GM21528 (cell line): Measurements from ENCODE around the gene NELL2.
"Not testable (repeated sequence)": the region's sequence is repeated elsewhere in the genome, so short reads cannot be mapped to it uniquely, and the experiment has no call there.

ENCODE experiments used
- ATAC-seq: cut with Tn5 transposase; IDR thresholded peaks from one replicate; pipeline ENCODE4 v1.9.1; 2021; ENCODE audit warnings: mild to moderate bottlenecking, moderate library complexity; ENCODE audit not compliant: unreplicated experiment, low FRiP score

NELL2 gene

DNA sequence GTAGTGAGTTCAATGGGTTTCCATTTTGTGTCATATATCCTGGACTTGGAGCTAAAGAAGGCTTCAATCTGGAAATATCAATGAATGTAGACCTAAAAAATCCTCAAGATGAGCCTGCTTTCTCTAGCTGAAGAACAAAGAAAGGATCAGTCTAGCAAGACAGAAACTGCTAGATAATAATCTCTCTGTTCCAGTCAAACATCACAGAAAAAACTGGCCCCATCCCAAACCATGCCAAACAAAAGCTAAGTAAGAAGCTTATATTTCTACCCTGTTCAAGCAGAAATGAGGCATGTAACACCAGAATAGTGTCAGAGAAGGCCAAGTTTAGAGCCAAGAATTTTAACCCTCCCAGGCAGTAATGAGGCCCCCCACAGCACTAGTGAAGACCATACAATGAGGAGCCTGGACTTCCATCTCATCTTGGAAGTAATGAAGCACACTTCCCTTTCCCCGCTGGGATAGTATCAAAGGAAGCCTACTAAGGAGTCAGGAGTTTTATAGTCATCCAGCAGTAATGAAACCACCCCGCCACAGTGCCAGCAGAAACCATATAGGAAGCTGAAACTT lies 95.8 kb downstream of the NELL2 start:
- no peak for ATAC-seq

DNA sequence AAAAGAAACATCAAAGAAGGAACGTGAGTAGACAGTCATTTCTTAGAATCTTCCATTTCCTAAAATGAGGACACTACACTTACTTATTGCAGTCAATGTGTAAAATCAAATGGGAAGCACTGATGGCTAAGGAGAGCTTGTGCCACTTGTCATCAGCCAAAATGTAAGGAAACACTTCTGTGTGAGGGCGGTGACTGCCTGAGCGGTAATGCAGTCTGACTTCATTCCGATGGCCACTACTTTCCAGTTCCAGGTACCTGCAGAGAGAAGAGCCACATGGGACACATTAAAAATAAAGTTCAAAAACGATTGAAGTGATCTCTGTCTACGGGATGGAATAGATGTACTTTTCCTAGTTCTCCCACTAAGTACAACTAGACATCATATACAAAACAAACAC lies 96.3 kb downstream of the NELL2 start:
- no peak for ATAC-seq

DNA sequence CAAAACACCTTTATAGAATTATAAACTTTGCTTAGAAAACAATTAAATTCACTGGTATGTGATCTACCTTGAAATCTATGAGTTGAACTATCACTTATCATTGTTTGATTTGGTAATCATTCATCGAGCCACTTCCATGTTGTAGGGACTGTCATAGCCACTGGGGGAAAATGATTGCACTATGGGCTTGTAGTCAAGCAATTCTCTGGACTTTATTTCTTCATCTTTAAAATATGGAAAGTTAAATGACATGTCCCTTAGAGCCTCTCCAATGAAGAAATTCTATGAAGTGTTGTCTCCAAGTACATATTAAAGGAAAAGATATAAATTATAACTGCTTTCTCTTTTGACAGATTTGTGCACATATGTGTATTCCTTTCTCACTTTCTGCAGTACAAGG lies 97.3 kb downstream of the NELL2 start:
- no peak for ATAC-seq

DNA sequence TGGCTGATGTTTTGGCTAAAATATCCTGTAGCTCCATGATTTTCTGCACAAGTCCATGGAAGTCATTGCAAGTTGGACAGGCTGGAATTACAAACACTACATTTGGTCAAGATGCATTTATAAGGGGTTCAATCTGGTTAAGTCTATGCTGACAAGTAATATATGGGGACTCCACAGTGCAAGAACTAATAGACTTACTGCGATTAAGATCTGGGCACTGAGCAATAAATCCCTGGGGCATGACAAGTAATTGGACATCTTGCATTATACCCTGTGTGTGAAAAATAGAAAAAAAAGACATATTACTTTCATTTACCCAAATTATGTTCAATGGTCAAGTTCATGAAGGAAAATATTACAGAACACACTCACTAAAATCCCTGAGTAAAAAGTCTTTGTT lies 99.1 kb downstream of the NELL2 start:
- ATAC-seq = no peak

DNA sequence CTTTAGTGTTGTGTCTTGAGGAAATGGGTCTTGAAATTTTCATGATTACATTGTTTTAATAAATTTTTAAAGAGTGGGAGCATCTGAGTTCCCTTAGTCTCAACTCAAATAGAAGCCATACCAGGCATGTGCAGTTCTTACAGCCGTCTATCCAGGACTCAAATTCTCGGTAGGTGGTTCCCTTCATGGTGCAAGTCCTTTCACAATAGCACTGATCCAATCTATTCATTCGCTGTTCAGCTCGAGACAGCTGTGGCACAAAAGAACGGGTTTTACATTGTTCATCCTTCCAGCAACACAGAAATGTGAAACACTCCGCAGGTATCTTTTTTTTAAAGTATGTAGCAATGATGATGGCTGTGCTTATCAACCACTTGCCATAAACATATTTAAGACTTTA lies 100.2 kb downstream of the NELL2 start:
- ATAC-seq = no peak

DNA sequence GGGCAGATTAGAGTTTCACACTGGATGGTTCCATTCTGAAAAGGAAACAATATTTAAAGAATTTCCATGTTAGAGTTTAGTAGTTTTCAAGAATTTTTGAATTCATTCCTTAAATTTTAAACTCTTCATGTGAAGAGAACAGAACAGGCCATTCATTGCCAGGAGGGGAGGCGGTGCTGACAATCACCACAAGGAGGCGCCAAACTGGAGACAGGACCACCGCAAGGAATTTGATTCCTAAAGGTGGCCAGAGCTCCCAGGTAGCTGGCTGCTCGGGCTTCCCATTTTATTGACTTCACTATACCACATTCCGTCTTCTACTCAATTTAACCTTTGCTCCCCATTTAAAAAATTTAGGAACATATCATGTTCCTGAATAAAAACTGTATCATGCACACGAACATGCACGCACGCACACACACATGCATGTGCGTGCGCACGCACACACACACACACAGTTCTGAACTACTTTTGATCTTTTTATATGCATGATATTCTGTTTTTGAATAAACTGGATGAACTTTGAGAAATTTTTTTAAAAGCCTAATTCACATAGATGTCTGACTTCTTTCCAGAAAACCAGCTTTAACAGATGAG lies 101.2 kb downstream of the NELL2 start:
- no peak for ATAC-seq

DNA sequence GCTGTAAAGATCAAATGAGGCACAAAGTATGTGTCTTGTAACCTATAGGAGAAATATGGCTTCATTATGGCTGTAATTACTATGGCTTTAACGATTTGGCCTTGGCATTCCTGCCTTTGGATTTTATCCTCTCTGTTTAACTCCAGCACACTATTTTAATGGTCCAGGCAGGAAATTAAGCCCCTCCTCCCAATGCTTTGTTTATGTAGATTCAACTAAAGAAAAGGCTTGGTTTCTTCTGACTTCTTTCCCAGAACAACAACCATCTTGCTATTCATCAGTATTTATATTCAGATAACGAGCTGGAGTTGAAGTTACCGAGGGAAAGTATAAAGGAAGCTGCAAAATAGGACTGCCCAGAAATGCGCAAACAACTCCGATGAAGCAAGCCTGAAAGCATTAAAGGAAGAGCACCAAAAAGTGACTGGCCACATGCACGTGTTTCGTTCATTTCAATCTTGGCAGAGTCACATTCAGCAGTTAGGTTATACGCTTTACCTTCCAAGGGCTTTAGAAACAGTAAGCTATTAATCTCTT lies 104.6 kb downstream of the NELL2 start:
- ATAC-seq = no peak

DNA sequence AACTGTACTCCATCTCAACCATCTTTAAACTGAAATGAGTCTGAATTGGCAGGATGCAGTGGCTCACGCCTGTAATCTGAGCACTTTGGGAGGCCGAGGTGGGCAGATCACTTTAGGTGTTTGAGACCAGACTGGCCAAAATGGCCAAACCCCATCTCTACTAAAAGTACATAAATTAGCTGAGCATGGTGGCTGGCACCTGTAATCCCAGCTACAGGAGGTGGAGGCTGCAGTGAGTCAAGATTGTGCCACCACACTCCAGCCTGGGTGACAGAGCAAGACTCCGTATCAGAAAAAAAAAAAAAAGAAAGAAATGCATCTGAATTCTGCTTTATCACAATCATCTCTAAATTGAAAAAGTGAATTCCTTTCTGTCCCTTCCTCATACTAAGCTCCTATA lies 110.3 kb downstream of the NELL2 start:
- no peak for ATAC-seq

DNA sequence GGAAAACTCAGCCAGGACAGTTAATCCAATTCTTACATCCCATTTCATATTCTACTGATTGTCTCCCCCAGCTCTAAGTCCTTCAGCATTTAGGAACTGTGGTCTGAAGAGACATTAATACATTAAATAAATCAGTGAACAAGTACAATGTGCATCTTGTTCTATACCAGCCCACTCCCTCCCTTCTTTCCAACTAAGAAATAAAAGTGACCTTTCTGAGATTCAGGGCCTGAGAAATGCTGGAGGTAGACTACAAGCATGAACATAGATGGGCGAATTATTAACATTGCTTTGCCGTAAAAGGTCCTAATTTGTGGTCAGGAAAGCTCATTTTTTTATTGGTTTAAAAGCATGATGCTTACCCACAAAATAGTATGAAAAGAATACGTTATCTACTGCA lies 113.1 kb downstream of the NELL2 start:
- no peak for ATAC-seq

DNA sequence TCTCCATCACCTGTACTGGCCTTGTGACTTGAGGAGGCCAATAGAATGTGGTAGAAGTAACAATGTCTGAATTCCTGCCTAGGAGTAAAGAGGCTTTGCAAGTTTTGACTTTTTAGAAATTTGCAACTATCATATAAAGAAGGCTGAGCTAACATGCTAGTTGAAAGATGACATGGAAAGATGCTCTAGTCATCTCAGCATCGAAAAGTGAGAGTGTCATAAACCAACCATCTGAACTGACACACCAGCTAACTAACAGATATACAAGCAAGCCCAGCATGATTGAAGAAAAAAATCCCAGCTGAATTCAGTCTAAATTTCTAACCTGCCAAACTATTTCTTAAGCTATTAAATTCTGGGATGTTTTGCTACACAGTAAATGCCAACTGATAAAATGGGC lies 116.8 kb downstream of the NELL2 start:
- no peak for ATAC-seq

DNA sequence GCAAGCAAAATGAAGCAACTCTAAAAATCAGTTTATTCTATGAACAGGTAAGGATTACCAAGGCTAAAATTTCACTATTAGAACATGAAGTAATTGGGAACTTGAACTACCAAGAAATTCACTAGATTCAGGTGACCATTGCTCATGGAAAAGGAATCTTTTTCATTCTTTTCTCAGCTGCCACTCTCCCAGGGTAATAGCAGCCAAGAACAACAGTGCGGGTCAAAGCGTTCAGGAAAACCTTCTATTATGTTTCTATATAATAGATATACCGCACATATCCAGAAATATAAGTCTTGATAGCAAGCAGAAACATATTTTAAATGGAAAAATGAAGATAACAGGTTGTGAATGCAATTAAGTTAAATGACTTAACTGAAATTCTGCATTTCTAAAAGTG lies 125.6 kb downstream of the NELL2 start:
- ATAC-seq = no peak

DNA sequence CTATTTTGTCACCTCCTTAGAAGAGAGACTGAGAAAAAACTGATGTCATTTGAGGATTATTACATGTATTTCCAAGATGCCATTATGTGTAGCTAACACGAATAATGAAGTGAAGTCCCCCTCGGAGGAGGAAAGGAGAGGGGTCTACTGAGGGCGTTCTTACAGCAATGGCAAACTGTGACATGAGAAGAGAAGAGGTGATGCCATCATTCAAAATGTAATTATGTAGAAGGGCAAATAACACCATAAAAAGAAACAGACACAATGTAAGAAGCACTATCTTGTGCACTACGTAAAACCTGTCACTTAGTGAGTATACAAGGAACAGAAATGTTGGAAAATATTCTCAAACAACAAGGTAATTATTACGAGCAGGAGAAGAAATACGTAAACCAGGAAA lies 126.5 kb downstream of the NELL2 start:
- no peak for ATAC-seq

DNA sequence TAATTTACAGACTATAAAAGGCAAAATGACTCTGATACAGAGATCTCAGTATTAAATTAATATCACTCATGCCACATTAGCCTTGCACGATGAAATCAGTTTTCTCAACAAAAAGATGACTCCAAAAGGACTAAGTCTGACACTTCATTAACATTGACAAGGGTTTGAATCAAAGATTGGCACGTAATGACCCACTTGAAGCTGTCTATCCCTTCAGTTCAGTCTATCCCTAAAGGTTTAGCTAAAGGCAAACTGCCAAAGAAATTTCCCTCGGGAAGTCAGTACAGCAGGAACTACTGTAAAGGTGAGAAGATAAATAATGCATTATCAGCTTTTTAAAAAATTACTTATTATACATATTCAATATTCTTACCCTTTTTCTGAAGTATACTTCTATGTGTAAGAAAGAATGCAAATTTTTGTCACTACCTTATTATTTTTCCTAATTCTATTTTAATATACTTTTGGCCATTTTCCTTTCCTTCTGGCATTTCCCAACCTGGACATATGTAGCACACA lies 127.1 kb downstream of the NELL2 start:
- ATAC-seq = no peak

DNA sequence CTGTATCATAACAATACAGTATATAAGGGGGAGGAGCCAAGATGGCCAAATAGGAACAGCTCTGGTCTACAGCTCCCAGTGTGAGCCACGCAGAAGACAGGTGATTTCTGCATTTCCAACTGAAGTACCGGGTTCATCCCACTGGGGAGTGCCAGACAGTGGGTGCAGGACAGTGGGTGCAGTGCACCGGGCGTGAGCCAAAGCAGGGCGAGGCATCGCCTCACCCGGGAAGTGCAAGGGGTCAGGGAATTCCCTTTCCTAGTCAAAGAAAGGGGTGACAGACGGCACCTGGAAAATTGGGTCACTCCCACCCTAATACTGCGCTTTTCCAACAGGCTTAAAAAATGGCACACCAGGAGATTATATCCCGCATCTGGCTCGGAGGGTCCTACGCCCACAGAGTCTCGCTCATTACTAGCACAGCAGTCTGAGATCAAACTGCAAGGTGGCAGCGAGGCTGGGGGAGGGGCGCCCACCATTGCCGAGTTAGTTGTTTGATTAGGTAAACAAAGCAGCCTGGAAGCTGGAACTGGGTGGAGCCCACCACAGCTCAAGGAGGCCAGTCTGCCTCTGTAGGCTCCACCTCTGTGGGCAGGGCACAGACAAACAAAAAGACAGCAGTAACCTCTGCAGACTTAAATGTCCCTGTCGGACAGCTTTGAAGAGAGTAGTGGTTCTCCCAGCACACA lies 134.7 kb downstream of the NELL2 start:
- not testable (repeated sequence) for ATAC-seq

DNA sequence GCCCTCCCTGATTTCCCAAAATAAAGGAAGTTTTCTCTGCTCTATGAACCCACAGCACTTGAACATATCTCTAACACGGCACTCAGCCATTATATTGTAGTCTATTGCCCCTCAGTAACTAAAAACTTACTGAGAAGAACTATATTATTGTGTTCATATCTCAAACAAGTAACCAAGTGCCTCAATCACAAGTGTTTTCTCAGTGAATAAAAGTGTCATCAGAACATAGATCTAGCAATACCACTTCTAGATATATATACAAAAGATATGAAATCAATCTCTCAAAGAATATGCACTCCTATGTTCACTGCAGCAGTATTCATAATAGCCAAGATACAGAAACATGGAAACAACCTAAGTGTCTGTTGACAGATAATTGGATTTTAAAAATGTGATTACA lies 138.1 kb downstream of the NELL2 start:
- ATAC-seq = no peak

DNA sequence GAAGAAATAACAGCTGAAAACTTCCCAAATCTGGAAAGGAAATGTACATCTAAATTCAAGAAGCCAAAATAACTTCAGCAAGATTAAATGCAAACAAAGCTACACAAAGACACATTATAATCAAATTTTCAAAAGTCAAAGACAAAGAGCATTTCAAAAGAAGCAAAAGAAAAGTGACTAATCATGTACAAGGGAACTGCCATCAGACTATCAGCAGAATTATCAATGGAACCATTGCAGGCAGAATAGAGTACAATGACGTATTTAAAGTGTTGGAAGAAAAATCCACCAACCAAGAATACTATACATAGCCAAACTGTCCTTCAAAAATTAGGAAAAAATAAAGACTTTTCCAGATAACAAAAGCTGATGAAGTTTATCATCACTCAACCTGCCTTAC lies 147.5 kb downstream of the NELL2 start:
- ATAC-seq = no peak

DNA sequence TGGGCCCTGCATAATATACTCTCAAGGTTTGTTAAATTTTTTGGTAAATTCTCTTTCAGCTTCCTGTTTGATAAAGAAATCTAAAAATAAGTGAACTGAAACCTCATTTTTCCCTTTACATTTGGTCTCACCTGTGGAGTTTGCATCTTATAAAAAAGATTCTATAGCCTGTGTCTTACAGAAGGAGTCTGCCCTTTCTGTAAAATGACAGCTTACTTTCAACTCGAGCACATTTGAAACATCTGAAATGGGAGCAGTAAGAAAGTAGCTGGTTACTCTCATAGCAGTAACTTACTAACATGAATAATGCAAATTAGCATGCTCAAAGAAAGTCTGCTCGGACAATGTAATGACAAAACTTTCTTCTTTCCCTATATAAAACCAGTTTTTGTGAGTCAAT lies 155.8 kb downstream of the NELL2 start:
- ATAC-seq = no peak

DNA sequence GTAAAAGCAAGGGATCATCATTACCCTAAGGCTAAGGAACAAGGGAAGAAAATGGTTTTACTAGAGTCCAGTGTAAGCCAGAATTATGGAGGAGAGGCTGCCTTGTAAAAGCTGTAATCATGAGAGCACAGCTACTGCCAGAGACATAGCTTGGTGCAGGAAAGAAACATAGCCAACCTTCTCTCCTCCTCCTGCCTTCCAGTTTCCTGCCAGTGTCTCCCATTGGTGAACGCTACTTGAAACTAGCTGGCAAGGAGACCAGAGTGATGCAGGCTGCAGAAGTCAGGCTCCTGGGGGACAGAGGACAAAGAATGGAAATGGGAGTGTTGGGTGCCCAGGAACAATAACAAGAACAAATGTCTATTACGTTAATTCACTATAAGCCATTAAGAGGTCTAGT lies 158.5 kb downstream of the NELL2 start:
- ATAC-seq = no peak

DNA sequence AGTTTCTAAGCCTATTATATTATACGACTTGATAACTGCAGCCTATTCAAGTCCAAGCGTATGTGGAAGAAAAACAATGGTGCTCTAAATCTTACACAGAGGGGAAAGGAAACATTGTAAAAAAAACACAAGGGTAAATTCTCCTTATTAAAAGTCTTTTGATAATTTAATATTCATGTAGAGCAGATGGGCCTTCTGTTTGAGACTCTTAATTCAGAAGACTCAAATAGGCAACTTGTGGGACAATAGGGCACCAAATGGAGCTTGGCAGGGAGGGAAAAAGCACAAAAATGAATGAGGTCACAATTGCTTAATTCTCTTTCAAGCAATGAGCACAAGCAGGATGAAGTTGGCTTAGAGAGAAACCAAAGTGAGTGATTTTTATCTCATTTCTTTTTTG lies 159.4 kb downstream of the NELL2 start:
- no peak for ATAC-seq

DNA sequence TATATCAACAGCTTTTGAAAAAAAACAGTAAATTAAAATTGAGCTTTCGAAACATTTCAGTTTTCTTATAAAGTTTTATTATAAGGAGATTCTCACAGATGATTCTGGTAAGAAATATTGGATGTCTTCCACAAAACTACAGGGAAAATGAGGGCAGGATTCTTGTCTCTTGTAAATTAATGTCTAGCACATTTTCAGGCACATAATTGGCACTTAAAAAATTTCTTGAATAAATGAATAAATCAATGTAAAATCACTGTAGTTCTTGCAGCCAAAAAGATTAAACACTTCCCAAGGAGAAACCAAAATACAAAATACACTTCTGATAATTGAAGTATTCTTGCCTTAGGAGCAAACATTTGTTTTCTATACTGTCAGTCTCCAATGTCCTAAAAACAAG lies 164.4 kb downstream of the NELL2 start:
- ATAC-seq = no peak

DNA sequence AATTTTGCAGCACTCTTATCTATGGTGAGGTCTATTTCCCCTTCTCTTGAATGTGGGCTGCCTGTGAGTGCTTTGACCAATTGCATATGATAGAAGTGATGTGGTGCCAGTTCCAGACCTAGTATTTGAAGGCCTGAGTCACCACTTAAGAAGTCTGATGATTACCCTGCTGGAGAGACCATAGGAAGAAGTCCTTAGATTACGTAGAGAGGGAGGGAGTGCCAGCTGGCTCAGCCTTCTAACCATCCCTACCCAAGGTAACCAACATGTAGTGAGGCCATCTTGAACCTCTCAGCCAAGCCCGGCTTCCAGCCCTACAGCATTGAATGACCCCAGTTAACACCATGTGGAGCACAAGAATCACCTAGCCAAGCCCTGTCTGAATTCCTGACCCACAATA lies 166.9 kb downstream of the NELL2 start:
- no peak for ATAC-seq

DNA sequence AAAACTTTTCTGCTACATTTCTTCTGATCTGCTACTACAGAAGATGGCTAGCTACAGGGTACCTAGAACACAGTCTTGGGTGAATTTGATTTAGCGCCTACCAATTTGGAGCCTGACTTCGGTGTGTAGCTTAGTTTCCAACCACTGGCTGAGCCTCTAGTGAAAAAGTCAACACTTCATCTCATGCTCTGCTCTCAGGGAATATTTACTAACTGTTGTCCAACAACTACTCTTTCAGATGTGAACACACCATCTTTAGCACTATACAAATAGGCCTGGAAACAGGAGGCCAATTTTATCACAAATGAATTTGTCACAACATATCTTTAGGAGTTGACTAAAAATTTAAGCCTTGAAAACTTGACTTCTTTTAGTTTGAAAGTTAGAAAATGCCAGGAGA lies 167.9 kb downstream of the NELL2 start:
- no peak for ATAC-seq
